Bronchial epithelial cell (primary cell): ENCODE results near the gene AP1B1. TPM values are rescaled to one million over a fixed set of nuclear protein-coding genes. Genes with fewer than 3 reads are reported as not detected.

Experiments
- DNase-seq: peaks from one replicate; pipeline ENCODE4 v3.0.0-alpha.2; 2010; ENCODE audit warnings: low read depth
- FAIRE-seq: peaks from 2 replicates; lab custom pipeline; 2011; peaks lifted over from hg19 to GRCh38; lab: Jason Lieb, UNC
- H3K27me3 ChIP-seq: 2 replicates; pipeline ENCODE4 v1.5.1; 2011; ENCODE audit warnings: low read length; ENCODE audit not compliant: control insufficient read depth, insufficient read depth
- H3K36me3 ChIP-seq: 2 replicates; pipeline ENCODE4 v1.5.1; 2011; ENCODE audit warnings: low read length; ENCODE audit not compliant: control insufficient read depth, insufficient read depth
- H3K4me3 ChIP-seq: 2 replicates; pipeline ENCODE4 v1.5.1; 2011; ENCODE audit warnings: mild to moderate bottlenecking, low read depth, low read length, control low read depth
- total RNA-seq: library from RNA; depleted of rRNA; stranded (reverse); fragments of >200 nt; gene quantifications from 2 replicates; pipeline ENCODE4 v1.2.1, GENCODE V29; 2014
- TF ChIP-seq, protein P1 (sequence below): IDR thresholded peaks from 2 replicates; pipeline ENCODE4 v1.5.1; 2011; ENCODE audit warnings: mild to moderate bottlenecking, moderate library complexity, low read length, control low read depth, inconsistent platforms; ENCODE audit not compliant: insufficient read depth, severe bottlenecking

AP1B1 gene
- total RNA-seq, 1 donor from 2014 or later: 44.8 TPM

DNA sequence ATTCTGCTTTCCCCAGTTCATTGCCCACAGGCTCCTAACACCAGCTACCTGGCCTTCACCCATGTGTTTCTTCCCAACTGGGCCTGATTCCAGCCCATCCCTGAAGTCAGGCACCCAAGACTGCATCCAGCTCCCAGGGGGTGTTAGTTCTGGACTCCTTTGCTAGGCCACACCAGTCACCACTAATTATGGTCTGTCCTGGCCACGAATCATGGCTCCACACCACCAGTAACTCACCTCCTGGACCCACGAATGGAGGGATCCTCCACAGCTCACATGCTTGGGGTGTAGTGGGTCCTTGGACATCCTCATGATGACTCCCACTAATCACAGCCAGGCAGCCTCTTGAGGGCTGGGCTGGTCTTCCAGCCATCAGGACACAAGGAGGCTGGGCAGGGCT, 69.3 kb downstream of the AP1B1 start:
- TF ChIP-seq, protein P1, sequence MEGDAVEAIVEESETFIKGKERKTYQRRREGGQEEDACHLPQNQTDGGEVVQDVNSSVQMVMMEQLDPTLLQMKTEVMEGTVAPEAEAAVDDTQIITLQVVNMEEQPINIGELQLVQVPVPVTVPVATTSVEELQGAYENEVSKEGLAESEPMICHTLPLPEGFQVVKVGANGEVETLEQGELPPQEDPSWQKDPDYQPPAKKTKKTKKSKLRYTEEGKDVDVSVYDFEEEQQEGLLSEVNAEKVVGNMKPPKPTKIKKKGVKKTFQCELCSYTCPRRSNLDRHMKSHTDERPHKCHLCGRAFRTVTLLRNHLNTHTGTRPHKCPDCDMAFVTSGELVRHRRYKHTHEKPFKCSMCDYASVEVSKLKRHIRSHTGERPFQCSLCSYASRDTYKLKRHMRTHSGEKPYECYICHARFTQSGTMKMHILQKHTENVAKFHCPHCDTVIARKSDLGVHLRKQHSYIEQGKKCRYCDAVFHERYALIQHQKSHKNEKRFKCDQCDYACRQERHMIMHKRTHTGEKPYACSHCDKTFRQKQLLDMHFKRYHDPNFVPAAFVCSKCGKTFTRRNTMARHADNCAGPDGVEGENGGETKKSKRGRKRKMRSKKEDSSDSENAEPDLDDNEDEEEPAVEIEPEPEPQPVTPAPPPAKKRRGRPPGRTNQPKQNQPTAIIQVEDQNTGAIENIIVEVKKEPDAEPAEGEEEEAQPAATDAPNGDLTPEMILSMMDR: no peak
- FAIRE-seq (peak; percentile 55), DNase-seq (no peak)
- H3K36me3 ChIP-seq: no peaks in the 10 kb centered on the region
- no peak overlapping the region for H3K4me3 ChIP-seq
- H3K27me3 ChIP-seq: peaks cover 16% of the 10 kb centered on the region

DNA sequence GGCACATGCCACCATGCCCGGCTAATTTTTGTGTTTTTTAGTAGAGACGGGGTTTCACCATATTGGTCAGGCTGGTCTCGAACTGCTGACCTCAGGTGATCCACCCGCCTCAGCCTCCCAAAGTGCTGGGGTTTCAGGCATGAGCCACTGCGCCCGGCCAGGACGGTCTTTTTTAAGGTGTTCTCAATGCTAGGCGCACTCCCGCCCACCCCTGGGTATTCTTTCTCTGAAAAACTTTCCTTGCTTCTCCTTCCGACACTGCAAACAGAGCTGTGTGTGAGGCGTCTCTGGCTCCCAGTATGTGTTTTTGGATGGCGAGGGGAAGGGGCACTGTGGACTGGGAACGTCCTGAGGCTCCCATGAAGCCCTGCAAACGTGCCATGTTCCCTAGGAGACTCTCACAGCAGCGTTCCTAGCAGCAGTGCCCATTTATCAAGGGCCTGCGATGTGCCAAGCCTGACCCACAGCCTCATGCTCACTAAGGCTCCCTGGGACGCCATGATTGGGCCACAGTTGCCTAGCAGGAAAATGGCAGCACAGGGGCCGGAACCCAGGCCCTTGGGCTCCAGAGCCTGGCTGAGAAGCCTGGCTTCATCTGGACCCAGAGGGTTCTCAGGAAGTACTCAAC, 70.4 kb downstream of the AP1B1 start:
- no peak overlapping the region for H3K4me3 ChIP-seq
- TF ChIP-seq, protein P1: no peak
- FAIRE-seq (no peak), DNase-seq (no peak)
- peaks cover 25% of the 10 kb centered on the region for H3K27me3 ChIP-seq
- no peaks in the 10 kb centered on the region for H3K36me3 ChIP-seq

DNA sequence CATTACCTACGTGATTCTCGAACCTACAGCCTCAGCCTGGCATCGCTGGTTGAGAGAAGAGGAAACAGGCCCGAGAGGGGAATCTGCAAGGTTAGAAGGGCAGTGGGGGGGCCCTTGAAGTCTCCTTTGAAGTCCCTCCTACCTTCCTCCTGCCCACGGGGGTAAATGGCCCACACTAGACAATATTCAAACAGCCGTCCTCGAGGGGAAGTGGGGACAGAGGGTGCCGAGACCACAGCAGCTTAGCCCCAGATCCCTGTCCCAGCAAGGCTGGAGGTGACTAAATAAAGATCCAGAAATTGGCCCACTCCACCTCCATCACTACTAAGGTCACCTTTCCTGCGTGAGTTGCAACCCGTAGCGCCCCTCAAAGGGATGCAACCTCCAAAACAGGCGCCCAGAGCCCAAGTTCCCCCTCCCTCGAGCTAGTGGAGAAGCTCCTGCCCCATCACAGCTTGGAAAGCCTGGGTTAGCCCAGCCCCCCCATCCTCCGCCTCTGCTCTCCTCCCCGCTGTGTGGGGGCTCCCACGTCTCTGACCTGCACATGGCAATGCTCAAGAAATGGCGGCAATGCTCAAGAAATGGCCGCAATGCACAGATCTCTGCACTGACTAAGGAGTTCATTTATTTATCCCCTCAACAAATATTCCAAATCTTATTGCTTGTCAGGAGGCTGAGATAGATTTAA, 72.1 kb downstream of the AP1B1 start:
- Histone ChIP-seq H3K4me3 (no peak overlapping the region), H3K27me3 (peaks cover 26% of the 10 kb centered on the region), H3K36me3 (peaks cover 2% of the 10 kb centered on the region)
- TF ChIP-seq, protein P1: no peak
- DNase-seq (no peak), FAIRE-seq (no peak)

DNA sequence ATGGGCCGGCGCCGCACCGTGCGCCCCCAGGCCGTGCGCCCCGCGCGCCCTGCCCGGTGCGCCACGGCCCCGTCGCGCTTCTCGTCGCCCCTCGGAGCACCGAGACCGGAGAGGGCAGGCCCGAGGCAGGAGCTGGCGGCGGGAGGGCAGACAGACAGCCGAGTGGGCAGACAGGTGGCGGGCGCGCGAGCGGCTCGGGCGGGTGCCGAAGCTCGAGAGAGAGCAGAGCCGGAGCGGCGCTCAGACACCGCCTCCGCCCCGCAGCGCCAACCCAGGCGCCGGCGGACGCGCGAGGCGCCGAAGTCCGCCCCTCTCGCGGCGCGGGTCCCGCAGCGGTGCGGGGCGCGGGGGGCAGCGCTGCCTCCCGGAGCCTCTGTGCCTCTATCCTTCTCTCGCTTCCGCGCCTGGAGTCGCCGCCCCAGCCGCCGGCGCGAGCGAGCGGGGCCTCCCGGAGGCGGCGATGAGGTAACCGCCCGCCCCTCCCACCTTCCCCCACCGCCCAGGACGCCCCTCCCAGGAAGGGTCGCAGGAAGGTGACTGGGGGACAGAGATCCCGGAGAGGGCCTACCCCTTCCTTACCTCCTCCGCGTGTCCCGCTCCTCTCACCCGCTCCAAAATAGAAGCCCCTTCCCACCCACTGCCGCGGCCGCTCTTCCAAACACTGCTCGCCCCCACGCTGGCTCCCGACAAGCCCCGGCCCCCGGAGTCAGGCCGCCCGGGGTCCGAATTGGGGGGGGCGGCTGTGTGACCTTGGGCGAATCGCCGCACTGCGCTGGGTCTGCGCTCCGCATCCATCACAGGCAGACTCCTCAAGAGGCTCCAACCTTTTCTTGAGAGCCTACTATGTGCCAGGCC, 72.9 kb downstream of the AP1B1 start, which contains the start of gene RASL10A:
Gene RASL10A (minus strand): TSS at position 412 of the 855 bp plus-strand sequence. CDS start 451 bp downstream, outside the sequence.
- no peak for FAIRE-seq
- Histone ChIP-seq H3K36me3 (peaks cover 2% of the 10 kb centered on the region), H3K27me3 (peaks cover 26% of the 10 kb centered on the region), H3K4me3 (no peak within 1 kb of the TSS)
- DNase-seq: no peak
- TF ChIP-seq, protein P1: no peak

DNA sequence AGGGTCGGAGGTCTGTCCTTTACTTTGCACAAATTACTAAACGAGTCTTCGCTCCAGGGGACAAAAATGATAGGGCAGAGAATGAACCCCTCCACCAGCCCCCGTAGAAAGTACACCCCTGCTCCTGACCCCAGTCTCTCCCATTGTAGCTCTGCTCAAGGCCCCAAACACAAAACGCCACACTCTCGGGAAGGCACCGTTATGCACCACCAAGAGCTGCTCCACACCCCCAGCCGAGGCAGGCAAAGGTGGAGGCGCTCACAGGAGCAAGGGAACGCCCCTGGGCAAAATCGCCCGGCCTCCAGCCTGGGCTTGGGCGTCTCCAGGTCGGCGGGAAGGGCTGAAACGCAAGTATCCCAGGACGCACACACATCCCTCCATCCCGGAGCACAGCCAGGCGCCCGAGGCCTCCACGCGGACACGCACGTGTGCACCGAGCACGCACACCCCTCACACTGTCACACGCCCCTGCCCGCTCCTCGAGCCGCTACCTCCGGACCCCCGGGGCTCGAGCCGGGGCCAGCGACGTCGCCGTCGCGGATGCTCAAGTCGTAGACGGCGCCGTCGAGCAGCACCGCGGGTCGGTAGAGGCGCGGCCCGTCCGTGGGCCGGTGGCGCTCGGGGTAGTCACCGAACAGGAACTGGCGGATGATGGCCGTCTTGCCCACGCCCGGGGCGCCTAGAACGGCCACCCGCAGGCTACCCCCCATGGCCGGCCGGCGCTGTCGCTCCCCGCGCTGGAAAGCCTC, 73.7 kb downstream of the AP1B1 start:
- FAIRE-seq (no peak), DNase-seq (no peak)
- no peak overlapping the region for H3K4me3 ChIP-seq
- peaks cover 2% of the 10 kb centered on the region for H3K36me3 ChIP-seq
- TF ChIP-seq, protein P1: no peak
- peaks cover 26% of the 10 kb centered on the region for H3K27me3 ChIP-seq
